GDM1 (cell line): ENCODE results near the gene ARHGEF37.

ENCODE experiments used
- DNase-seq: peaks from one replicate; lab custom pipeline; 2025; lab: John Stamatoyannopoulos, UW

The ARHGEF37 gene

GRCh38 chr5:149629421-149629820 is 48.1 kb downstream of the ARHGEF37 start:
- no peak for DNase-seq

GRCh38 chr5:149630337-149630736 is 49.0 kb downstream of the ARHGEF37 start:
- DNase-seq, result no peak

GRCh38 chr5:149631506-149631905 is 50.2 kb downstream of the ARHGEF37 start:
- DNase-seq, result no peak

- DNase-seq, result no peak
These were observed 51.3 kb downstream of the ARHGEF37 start for GRCh38 chr5:149632311-149633251.

- DNase-seq, result no peak
These were observed 52.4 kb downstream of the ARHGEF37 start for GRCh38 chr5:149633476-149634350.

GRCh38 chr5:149635394-149635793 is 54.1 kb downstream of the ARHGEF37 start:
- DNase-seq, result no peak

GRCh38 chr5:149636191-149636860 is 55.0 kb downstream of the ARHGEF37 start:
- DNase-seq, result no peak

- DNase-seq, result peak; percentile 49
These were observed 55.6 kb downstream of the ARHGEF37 start for GRCh38 chr5:149636861-149637246.

GRCh38 chr5:149638136-149638535 is 56.8 kb downstream of the ARHGEF37 start:
- DNase-seq, result no peak

- DNase-seq, result no peak
These were observed 57.4 kb downstream of the ARHGEF37 start for GRCh38 chr5:149638546-149639241.

- no peak for DNase-seq
These were observed 58.4 kb downstream of the ARHGEF37 start for GRCh38 chr5:149639737-149640136.

GRCh38 chr5:149640350-149640999 is 59.2 kb downstream of the ARHGEF37 start:
- no peak for DNase-seq

- no peak for DNase-seq
These were observed 59.8 kb downstream of the ARHGEF37 start for GRCh38 chr5:149641000-149641576.

- no peak for DNase-seq
These were observed 60.3 kb downstream of the ARHGEF37 start for GRCh38 chr5:149641600-149641999.

- DNase-seq, result no peak
These were observed 62.5 kb downstream of the ARHGEF37 start for GRCh38 chr5:149643781-149644180.

GRCh38 chr5:149644629-149645028 is 63.3 kb downstream of the ARHGEF37 start:
- DNase-seq, result no peak

GRCh38 chr5:149645236-149645635 is 63.9 kb downstream of the ARHGEF37 start:
- DNase-seq, result no peak

GRCh38 chr5:149645725-149646124 is 64.4 kb downstream of the ARHGEF37 start:
- no peak for DNase-seq

- no peak for DNase-seq
These were observed 65.3 kb downstream of the ARHGEF37 start for GRCh38 chr5:149646564-149646963.

- no peak for DNase-seq
These were observed 66.0 kb downstream of the ARHGEF37 start for GRCh38 chr5:149647334-149647733.
